Endothelial cell of umbilical vein (primary cell): ENCODE results near the gene JAZF1.

Experiments used
- CTCF ChIP-seq, 2 donors: IDR thresholded peaks; 1 replicate in 1 of 2; 2 replicates in 1 of 2; pipeline ENCODE4 v1.5.1; 2011; ENCODE audit warnings: low read length in 2 of 2, mild to moderate bottlenecking in 2 of 2, moderate library complexity in 2 of 2, control low read depth in 1 of 2, inconsistent platforms in 1 of 2, low read depth in 1 of 2; ENCODE audit not compliant: insufficient read depth in 1 of 2; ENCODE audit errors: extremely low read depth in 1 of 2
- EZH2 ChIP-seq: IDR thresholded peaks from 2 replicates; pipeline ENCODE4 v1.6.1; 2012; ENCODE audit warnings: borderline replicate concordance, low read depth, mild to moderate bottlenecking, moderate library complexity, low read length, inconsistent platforms; ENCODE audit not compliant: severe bottlenecking
- FOS ChIP-seq: IDR thresholded peaks from 2 replicates; pipeline ENCODE4 v1.6.1; 2011; ENCODE audit warnings: mild to moderate bottlenecking, low read length, moderate library complexity, borderline replicate concordance; ENCODE audit not compliant: insufficient read depth
- GATA2 ChIP-seq: IDR thresholded peaks from 2 replicates; pipeline ENCODE4 v1.7.0; 2011; ENCODE audit warnings: low read depth, mild to moderate bottlenecking, moderate library complexity, mixed read lengths, low read length; ENCODE audit not compliant: insufficient read length, insufficient read depth
- JUN ChIP-seq: IDR thresholded peaks from 2 replicates; pipeline ENCODE4 v1.6.1; 2011; ENCODE audit warnings: borderline replicate concordance, low read depth; ENCODE audit not compliant: insufficient read length, insufficient read depth
- MAX ChIP-seq: IDR thresholded peaks from 2 replicates; pipeline ENCODE4 v1.6.1; 2011; ENCODE audit not compliant: insufficient read depth, insufficient read length
- MYC ChIP-seq: IDR thresholded peaks from one replicate; pipeline ENCODE4 v1.6.1; 2011; ENCODE audit warnings: mild to moderate bottlenecking, low read depth, low read length
- POLR2A ChIP-seq: IDR thresholded peaks from 2 replicates; pipeline ENCODE4 v1.6.1; 2012; ENCODE audit warnings: low read depth, mild to moderate bottlenecking, control low read depth, low read length
- POLR2AphosphoS5 ChIP-seq: IDR thresholded peaks from 2 replicates; pipeline ENCODE4 v1.6.1; 2012; ENCODE audit warnings: low read depth, mild to moderate bottlenecking, control low read depth, low read length, moderate library complexity; ENCODE audit not compliant: insufficient read depth

- TF ChIP-seq EZH2 = no peak
- no peak for TF ChIP-seq POLR2AphosphoS5
- no peak for TF ChIP-seq POLR2A
- no peak for TF ChIP-seq MAX
- TF ChIP-seq CTCF (IDR thresholded peaks at IDR 0.05; ENCODE audit: extremely low read depth in 1 of 2, insufficient read depth in 1 of 2, low read depth in 1 of 2, low read length in 2 of 2) = no peak
- TF ChIP-seq MYC = no peak
- TF ChIP-seq FOS = peak; percentile 30
- TF ChIP-seq JUN = no peak
- no peak for TF ChIP-seq GATA2
Measured at GRCh38 chr7:27961255-27961654, 219.3 kb downstream of the JAZF1 start.
